ENCODE results near the gene FNDC3B.
A peak's percentile ranks its signal among the peaks of the same experiment; 100 is the strongest.

The FNDC3B gene

DNA sequence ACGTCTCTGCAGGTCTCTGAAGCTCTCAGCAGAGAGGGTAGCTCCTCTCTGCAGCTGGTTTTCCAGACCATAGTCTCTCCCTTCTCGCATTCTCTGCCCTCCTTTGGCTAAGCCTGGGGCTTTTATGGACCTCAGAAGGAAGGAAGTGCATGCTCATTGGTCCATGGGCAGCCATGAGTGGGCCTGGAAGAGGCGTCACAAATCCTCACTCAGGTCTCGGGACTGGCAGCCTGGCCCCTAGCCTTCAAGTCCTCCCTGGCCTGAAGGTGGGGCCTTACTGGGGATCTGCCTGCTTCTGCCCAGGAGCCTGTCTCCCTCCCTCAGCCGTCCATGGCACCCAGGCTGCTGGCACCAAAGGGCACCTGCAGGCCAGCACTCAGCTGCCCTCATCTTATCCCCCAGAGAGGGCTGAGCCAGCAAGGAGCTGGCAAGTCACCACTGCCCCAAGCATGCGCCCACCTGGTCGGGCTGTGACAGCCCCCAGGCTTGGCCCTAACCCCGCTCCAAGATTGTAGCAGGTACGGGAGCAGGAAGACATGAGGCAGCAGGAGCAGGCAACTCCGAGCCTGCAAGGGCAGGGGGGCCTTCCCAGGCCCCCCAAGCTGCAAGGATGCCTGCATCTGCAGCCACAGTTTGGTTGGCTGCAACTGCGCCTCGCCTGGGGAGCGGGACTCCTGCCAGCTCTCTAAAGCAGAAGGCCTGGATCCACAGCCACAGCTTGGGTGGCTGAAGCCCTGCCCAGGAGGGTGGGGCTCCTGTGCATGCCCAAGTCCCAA lies 371.5 kb downstream of the FNDC3B start:
- no peak for DNase-seq

DNA sequence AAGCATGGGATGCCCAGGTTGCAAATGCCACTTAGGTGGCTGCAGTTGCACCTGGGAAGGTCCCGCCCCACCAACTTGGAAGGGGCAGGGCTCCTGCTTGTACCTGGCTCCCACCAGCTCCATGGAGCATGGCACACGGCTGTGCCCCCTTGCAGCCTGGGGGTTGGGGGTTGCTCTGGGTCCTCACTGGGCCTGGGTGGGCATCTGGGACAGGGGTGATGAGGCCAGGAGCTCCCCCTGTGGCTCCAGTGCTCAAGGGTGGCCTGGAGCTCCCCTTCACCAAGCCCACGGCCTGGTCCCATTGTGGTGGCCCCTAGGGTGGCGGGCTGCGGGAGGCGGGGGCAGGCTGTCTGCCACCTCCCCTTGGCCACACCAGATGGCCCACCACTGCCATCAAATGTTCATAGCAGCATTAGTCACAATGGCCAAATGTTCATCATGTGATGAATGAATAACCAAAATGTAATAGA lies 372.1 kb downstream of the FNDC3B start:
- no peak for DNase-seq

DNA sequence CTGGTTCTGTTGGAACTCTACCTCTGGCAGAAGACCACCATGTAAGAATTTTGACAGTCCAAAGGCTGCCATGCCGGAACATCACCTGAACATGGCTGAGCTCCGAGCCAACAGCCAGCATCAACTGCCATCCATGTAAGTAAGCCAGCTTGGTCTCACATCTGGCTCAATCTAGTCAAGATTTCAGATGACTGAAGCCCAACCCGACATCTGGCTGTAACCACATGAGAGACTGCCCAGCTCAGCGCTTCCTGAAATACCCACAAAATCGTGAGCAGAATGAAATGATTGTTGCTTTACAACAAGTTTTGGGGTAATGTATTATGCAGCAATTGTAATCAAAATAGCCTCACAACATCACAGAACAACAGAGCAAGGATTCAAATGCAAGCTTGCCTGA lies 375.9 kb downstream of the FNDC3B start:
- DNase-seq: no peak

DNA sequence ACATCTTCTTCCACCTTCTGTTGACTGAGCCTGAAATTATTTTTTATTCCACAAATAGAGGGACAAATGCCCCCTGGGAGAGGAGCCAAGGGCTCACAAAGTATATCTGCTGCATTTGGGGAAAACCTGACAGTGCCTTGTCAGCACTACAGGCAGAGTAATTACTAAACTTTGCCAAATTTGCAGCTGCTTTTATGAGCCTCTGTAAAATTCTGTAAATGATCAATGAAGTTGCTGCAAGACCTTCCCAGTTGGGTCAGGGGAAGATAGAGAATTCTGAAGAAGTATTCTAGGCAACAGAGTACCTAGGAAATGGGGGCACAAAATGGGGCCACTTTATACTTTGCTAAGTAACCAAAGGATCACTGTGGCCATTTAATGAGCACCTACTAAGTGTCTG lies 398.3 kb downstream of the FNDC3B start:
- DNase-seq: no peak

DNA sequence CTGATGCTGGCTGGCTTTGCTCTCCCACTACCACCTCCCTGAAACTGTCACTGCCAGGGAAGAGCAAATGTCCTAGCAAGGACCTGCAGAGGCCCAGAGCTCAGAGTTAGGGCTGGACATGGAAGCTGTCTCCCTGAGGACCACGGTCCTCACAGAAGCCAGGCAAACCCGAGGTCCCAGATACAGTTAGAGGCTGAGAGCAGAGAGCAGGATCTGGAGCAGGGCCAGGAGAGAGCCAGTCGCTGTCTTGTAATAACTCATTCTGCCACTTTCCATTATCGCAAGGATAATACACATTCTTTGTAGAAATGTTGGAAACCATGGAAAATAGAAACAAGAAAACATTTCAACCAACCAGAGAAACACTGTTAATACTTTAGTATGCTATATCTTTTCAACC lies 398.8 kb downstream of the FNDC3B start:
- DNase-seq: no peak

DNA sequence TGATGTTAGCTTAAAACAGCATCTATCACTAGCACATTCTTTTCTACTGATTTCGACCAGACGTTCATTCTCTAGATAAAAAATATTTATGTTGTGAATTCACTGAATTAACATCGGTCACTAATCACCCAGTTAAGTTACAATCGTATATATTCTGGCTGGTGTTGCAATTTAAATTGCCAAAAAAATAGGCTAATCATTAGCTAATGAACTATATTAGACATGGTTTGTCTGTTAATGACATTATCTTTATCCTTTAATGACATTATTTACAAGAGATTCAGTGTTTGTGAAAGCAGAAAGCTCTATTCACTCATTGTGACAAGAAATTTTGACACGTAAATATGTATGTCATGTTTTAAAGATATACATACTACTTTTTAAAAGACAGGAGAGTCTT lies 402.2 kb downstream of the FNDC3B start:
- no peak for DNase-seq

DNA sequence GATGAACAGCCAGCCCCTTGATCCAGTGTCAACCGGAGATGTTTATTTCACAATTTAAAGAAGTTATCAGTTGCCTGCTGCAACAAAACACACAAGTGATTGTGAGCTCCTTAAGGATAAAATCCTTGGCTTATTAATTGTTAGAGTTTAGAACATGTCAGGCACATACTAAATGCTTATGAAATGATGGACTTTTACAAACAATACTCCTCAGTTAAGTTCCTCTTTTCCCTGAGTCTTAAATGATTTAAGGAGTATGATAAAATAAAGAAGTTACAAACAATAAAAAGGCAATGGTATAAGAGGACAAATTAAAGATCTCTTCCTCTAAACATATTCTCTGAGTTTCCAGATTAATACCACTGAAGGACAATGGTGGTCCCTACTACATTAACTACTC lies 403.2 kb downstream of the FNDC3B start:
- DNase-seq: no peak

DNA sequence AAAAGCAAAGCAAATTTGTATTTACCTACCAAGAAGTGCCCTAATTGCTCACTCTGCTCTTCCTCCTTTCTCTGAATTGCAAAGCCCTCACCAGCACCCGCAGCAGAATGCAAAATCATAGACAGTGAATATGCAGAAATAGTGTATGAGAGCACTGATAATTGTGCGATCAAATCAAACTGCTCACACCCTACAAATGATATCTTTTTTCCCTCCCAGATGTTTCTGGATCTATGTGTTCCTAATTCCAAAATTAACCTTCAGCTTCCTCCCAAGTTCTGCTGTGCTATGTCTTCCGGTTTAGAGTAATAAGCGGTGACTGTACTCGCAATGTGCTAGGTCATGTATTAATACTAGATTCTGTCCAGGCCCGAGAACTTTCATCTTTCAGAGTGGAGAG lies 405.4 kb downstream of the FNDC3B start:
- DNase-seq: no peak

DNA sequence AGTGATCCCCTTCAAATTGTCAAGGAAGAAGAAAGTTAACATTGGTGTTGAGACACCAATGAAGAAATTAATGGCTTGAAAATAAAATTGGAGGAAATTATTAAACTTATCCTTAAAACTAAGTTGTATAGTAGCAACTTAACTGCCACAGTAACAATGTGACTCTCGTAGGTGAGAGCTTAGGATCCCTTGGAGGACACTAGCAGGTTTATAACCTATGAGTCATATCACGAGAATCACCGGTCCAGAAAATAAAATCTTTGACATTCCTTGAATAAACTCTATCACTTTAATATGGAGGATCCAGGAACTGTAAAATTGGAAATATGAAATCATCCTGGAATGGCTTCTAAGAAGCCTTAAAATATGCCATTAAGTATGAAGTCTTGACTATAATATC lies 406.8 kb downstream of the FNDC3B start:
- no peak for DNase-seq

DNA sequence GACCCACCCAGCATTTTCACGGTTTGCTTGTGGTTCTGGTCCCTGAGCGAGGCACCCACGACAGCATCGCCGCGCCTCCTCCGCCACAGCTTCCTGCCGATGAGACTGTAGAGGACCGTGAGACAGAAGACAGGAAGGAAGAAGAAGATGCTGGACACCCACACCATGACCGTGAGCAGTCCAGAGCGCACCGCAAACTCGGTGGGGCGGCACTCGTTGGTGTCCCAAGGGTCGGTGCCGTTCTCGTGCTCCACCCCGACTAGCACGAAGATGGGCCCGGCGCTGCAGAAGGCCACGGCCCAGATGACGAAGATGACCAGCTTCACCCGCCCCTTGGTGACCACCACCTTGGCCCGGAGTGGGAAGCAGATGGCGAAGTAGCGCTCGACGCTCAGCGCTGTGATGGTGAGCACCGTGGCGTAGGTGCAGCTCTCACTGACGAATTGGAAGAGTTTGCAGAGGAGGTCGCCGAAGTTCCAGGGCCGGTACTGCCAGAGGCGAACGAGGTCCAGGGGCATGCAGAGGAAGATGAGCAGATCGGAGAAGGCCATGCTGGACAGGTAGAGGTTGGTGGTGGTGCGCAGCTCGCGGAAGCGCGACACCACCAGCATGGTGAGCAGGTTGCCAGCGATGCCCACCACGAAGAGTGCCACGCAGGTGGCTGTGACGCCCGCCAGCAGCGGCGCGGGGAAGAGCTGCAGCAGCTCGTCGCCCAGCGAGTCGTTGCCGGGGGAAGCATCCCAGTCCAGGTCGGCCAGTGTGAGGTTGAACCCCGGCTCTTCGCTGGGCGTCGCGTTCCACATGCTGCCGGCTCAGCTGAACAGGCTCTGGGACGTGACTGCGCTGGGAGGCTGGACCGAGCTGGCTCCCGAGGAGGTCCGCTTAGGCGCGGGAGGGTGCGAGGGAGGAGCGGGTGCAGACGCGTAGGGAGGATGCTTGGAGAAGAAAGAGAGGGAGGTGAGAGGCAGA lies 408.5 kb downstream of the FNDC3B start, which contains the start of gene GHSR:
Gene GHSR, minus strand, starts transcription at position 846 of the 969 bp plus-strand sequence. Its CDS starts 43 bp downstream, at position 803.
- DNase-seq: no peak

DNA sequence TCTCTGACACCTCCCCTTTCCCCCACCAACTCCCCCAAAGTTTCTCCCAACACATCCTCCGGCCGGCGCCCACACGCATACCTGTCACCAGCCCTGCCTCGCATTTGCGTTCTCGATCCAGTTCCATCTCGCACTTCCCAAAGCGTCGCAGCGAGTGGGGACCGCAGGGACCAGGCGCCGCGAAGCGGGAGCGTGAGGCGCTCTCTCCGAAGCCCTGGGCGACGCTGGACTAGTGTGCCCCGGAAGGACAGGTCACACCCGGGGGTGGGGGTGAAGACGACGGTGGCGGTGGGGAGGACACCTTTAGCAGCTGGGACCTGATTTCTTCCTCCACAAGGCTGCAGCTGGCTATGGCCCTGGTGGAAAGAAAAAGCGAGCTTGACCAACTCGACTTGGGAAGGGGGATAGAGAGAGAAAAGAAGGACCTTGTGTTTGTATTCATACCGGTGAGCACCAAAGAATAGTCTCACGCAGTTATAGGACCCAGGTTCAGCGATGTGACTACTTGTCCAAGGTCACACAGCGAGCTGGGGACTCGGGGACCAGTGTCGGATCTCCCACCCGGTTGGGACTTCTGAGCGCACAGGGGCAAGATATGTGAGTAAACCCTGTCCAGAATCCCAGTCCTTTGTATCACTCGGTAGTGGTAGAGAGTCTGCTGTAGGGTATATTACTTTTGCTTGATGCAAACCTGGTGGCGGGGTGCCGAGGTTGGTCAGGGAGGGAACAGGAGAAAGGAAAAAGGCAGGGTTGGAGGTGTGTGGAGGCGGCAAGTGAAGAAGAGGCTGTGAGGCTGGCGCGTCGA lies 409.5 kb downstream of the FNDC3B start:
- DNase-seq: no peak

DNA sequence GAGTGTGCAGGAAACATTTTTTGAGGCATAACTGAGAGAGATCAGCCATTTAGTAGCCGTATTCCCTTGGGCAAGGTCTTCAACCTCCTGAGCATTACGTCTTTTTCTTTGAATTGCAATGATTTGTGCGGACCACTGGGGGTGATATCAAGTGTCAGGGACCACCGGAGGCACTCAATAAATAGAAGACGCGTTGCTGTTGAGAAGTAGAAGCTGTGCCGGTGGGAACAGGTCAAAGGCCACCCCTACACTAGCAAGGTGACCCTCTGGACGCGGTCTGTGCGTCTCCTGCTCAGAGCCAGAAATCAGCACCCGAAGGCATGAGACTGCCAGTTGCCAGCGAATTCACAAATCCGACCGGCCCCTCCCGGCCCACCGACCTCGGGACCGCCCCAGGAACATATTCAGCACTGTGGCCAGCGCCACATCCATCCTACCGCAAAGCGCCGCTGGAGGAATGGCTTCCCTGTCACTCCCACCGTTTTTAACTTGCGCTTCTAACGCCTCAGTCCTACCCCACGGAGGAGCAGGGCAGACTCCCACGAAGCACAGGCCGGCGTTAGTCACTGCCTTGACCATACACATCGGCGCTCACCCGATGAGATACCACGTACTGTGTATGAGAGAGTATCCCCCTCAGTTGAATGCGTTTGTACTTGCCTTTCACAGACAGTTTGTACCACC lies 410.2 kb downstream of the FNDC3B start:
- DNase-seq: peak; percentile 48
